AG09319 (cell line): ENCODE results near the gene PIP5K1B.
"Not testable (repeated sequence)": the region's sequence is repeated elsewhere in the genome, so short reads cannot be mapped to it uniquely, and the experiment has no call there.

Experiments
- DNase-seq: peaks from one replicate; pipeline ENCODE4 v3.0.0-alpha.2; 2010; ENCODE audit warnings: low read depth; ENCODE audit errors: extremely low read depth
- TF ChIP-seq, protein P1 (sequence below): IDR thresholded peaks from 2 replicates; pipeline ENCODE4 v1.5.1; 2011; ENCODE audit warnings: low read depth, mild to moderate bottlenecking, inconsistent platforms, low read length, moderate library complexity

The PIP5K1B gene

GRCh38 chr9:68979538-68980314 is 274.7 kb downstream of the PIP5K1B start:
- TF ChIP-seq, protein P1, sequence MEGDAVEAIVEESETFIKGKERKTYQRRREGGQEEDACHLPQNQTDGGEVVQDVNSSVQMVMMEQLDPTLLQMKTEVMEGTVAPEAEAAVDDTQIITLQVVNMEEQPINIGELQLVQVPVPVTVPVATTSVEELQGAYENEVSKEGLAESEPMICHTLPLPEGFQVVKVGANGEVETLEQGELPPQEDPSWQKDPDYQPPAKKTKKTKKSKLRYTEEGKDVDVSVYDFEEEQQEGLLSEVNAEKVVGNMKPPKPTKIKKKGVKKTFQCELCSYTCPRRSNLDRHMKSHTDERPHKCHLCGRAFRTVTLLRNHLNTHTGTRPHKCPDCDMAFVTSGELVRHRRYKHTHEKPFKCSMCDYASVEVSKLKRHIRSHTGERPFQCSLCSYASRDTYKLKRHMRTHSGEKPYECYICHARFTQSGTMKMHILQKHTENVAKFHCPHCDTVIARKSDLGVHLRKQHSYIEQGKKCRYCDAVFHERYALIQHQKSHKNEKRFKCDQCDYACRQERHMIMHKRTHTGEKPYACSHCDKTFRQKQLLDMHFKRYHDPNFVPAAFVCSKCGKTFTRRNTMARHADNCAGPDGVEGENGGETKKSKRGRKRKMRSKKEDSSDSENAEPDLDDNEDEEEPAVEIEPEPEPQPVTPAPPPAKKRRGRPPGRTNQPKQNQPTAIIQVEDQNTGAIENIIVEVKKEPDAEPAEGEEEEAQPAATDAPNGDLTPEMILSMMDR: no peak
- no peak for DNase-seq

- no peak for DNase-seq
- TF ChIP-seq, protein P1: no peak
These were observed 275.4 kb downstream of the PIP5K1B start for GRCh38 chr9:68980341-68980914.

DNA sequence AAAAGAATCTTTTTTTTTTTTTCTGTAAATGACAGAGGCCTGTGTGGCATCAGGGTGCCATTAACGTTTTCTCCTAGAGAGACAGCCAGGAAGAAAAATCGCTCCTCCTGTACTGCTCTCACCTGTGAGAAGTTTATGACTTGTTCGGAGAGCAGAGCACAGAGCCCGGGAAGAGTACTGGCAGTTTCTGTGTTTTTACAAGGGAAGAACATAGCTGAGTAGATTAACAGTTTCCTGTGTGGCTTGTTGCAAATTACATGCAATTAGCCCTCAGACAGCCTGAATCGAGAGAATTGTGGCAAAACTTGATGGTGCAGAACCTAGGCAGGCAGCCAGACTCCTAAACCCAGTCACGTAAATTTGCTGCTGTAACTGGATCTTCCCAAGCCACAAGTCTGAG is 276.7 kb downstream of the PIP5K1B start:
- TF ChIP-seq, protein P1: no peak

DNA sequence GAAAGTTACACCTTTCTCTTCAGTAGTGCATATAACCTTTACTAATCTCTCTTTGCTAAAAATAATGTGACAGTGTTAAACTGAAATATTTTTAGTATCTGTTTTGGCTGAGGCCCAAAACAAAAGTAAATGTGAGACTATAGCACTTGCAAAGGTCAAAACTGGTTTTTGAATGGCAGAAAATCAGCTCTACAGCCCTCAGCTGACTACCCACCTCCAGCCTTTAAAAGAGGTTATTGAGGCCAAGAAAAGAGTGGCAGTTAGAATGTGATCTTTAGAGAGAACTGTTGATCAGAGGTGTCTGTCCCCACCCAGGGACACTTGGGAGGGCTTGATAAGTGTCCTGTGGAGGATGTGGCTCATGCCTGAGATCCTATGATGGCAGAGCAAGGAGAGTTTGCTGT is 278.0 kb downstream of the PIP5K1B start:
- DNase-seq: no peak
- TF ChIP-seq, protein P1: no peak

More for the DNA sequence above, 276.7 kb downstream of the PIP5K1B start:
- no peak for DNase-seq

GRCh38 chr9:68983522-68984424 is 278.7 kb downstream of the PIP5K1B start:
- TF ChIP-seq, protein P1: no peak
- DNase-seq: no peak

DNA sequence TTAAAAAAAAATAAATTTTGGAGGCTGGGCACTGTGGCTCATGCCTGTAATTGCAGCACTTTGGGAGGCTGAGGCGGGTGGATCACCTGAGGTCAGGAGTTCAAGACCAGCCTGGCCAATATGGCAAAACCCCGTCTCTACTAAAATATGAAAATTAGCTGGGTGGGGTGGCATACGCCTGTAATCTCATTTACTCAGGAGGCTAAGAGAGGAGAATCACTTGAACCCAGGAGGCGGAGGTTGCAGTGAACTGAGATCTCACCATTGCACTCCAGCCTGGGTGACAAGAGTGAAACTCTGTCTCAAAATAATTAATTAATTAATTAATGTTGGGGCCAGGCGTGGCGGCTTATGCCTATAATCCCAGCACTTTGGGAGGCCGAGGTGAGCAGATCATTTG is 281.9 kb downstream of the PIP5K1B start:
- DNase-seq: not testable (repeated sequence)

GRCh38 chr9:68991457-68991856 is 286.4 kb downstream of the PIP5K1B start:
- DNase-seq: no peak
- TF ChIP-seq, protein P1: no peak
